ENCODE results near the gene PRKAR1B. TPM values are rescaled to one million over a fixed set of nuclear protein-coding genes. Genes with fewer than 3 reads are reported as not detected.

PRKAR1B gene
- total RNA-seq, 1 donor from 2014 or later = 21.7 TPM

GRCh38 chr7:728602-729001, 1.5 kb upstream of the PRKAR1B start:
- no peak overlapping the region for H3K4me3 Mint-ChIP-seq (ENCODE audit: unreplicated experiment)
- no peaks in the 10 kb centered on the region for H3K9me3 Mint-ChIP-seq (ENCODE audit: unreplicated experiment)
- H3K27ac Mint-ChIP-seq (ENCODE audit: unreplicated experiment) = no peak overlapping the region
- no peak for TF ChIP-seq CTCF (IDR thresholded peaks at IDR 0.05; ENCODE audit: unreplicated experiment)
- H3K4me1 Mint-ChIP-seq (ENCODE audit: unreplicated experiment) = peaks cover 12% of the 10 kb centered on the region
- DNase-seq (ENCODE audit: low spot score) = no peak
- peaks cover 27% of the 10 kb centered on the region for H3K36me3 Mint-ChIP-seq (ENCODE audit: low read depth, unreplicated experiment)
- H3K27me3 Mint-ChIP-seq (ENCODE audit: unreplicated experiment) = peaks cover 21% of the 10 kb centered on the region

- peaks cover 12% of the 10 kb centered on the region for H3K4me1 Mint-ChIP-seq (ENCODE audit: unreplicated experiment)
- H3K27me3 Mint-ChIP-seq (ENCODE audit: unreplicated experiment) = peaks cover 22% of the 10 kb centered on the region
- peaks cover 29% of the 10 kb centered on the region for H3K36me3 Mint-ChIP-seq (ENCODE audit: low read depth, unreplicated experiment)
- peak overlapping the region; percentile 96 for H3K4me3 Mint-ChIP-seq (ENCODE audit: unreplicated experiment)
- no peaks in the 10 kb centered on the region for H3K9me3 Mint-ChIP-seq (ENCODE audit: unreplicated experiment)
- DNase-seq (ENCODE audit: low spot score) = no peak
- TF ChIP-seq CTCF (IDR thresholded peaks at IDR 0.05; ENCODE audit: unreplicated experiment) = no peak
- H3K27ac Mint-ChIP-seq (ENCODE audit: unreplicated experiment) = peak overlapping the region; percentile 84
These were observed 852 bp upstream of the PRKAR1B start for GRCh38 chr7:727806-728460.

GRCh38 chr7:726854-727103, 302 bp downstream of the PRKAR1B start:
- no peaks in the 10 kb centered on the region for H3K9me3 Mint-ChIP-seq (ENCODE audit: unreplicated experiment)
- H3K4me3 Mint-ChIP-seq (ENCODE audit: unreplicated experiment) = no peak overlapping the region
- peaks cover 36% of the 10 kb centered on the region for H3K36me3 Mint-ChIP-seq (ENCODE audit: low read depth, unreplicated experiment)
- H3K27ac Mint-ChIP-seq (ENCODE audit: unreplicated experiment) = no peak overlapping the region
- no peak for TF ChIP-seq CTCF (IDR thresholded peaks at IDR 0.05; ENCODE audit: unreplicated experiment)
- DNase-seq (ENCODE audit: low spot score) = no peak
- H3K27me3 Mint-ChIP-seq (ENCODE audit: unreplicated experiment) = peaks cover 22% of the 10 kb centered on the region
- H3K4me1 Mint-ChIP-seq (ENCODE audit: unreplicated experiment) = peaks cover 12% of the 10 kb centered on the region

- Mint-ChIP-seq H3K27me3 (ENCODE audit: unreplicated experiment) (peaks cover 22% of the 10 kb centered on the region), H3K9me3 (ENCODE audit: unreplicated experiment) (no peaks in the 10 kb centered on the region), H3K36me3 (ENCODE audit: low read depth, unreplicated experiment) (peaks cover 38% of the 10 kb centered on the region), H3K4me1 (ENCODE audit: unreplicated experiment) (peaks cover 12% of the 10 kb centered on the region), H3K4me3 (ENCODE audit: unreplicated experiment) (peak within 1 kb of the TSS; percentile 87), H3K27ac (ENCODE audit: unreplicated experiment) (peak within 1 kb of the TSS; percentile 61)
- no peak for TF ChIP-seq CTCF (IDR thresholded peaks at IDR 0.05; ENCODE audit: unreplicated experiment)
- DNase-seq (ENCODE audit: low spot score) = peak; percentile 85
These were observed 812 bp downstream of the PRKAR1B start, which contains the start of gene DNAAF5 for GRCh38 chr7:726084-726853. Gene DNAAF5 (plus strand): TSS chr7:726699. CDS start chr7:726721, 22 bp downstream.

All from endothelial cell (in vitro differentiated cells).